Measurements from ENCODE around the gene CORO1C. TPM values are rescaled to one million over a fixed set of nuclear protein-coding genes. Genes with fewer than 3 reads are reported as not detected.

CORO1C gene
- total RNA-seq, 6 experiments from 2014 or later = 36.6 to 100 (median 57.5) TPM

- H3K36me3 ChIP-seq = no peaks in the 10 kb centered on the region
- H3K9me3 ChIP-seq = no peaks in the 10 kb centered on the region
- ATAC-seq (no peak), DNase-seq (no peak)
- H3K27me3 ChIP-seq = no peaks in the 10 kb centered on the region
- TF ChIP-seq POLR2A (IDR thresholded peaks at IDR 0.05) = no peak
- TF ChIP-seq, protein P1, sequence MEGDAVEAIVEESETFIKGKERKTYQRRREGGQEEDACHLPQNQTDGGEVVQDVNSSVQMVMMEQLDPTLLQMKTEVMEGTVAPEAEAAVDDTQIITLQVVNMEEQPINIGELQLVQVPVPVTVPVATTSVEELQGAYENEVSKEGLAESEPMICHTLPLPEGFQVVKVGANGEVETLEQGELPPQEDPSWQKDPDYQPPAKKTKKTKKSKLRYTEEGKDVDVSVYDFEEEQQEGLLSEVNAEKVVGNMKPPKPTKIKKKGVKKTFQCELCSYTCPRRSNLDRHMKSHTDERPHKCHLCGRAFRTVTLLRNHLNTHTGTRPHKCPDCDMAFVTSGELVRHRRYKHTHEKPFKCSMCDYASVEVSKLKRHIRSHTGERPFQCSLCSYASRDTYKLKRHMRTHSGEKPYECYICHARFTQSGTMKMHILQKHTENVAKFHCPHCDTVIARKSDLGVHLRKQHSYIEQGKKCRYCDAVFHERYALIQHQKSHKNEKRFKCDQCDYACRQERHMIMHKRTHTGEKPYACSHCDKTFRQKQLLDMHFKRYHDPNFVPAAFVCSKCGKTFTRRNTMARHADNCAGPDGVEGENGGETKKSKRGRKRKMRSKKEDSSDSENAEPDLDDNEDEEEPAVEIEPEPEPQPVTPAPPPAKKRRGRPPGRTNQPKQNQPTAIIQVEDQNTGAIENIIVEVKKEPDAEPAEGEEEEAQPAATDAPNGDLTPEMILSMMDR (IDR thresholded peaks at IDR 0.05) = no peak
- peaks cover 0 to 28% (median 14%) of the 10 kb centered on the region in 4 donors for H3K4me1 ChIP-seq
- WGBS (ENCODE audit: insufficient coverage, low coverage, low lambda C conversion rate, missing lambda C conversion rate) = 72% methylated on average over 1 of the region's 1 CpG
- no peak overlapping the region for H3K4me3 ChIP-seq
- no peak overlapping the region for H3K27ac ChIP-seq
- intact Hi-C loops (cut with DNase I) = loop anchor here in 1 of 2 donors (5.0 kb wide), 1 partner anchor 134 kb away; no protein-coding TSS in a partner anchor
These were observed 62.8 kb downstream of the CORO1C start for GRCh38 chr12:108668542-108668941.

DNA sequence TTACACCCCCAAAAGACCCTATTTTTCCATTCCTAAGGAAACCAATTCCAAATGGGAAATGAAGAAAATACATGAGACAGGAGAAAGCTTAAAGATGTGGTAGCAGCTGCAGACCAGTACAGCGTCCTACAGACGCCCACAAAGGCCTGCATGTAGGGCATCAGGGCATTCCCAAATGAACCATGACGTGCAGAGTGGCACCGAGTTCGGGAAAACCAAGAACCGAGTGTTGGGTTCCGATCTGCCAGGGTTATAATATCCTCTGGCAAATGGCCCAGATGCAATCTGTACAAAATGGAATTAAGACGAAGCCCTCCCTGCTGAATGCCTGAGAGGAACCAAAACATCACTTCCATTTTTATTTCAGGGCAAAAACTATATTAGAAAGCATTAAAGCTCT lies 63.3 kb downstream of the CORO1C start:
- DNase-seq (no peak), ATAC-seq (no peak)
- H3K27ac ChIP-seq = no peak overlapping the region
- H3K9me3 ChIP-seq = no peaks in the 10 kb centered on the region
- WGBS (ENCODE audit: insufficient coverage, low coverage, low lambda C conversion rate, missing lambda C conversion rate) = 77% methylated on average over 3 of the region's 8 CpGs
- H3K4me3 ChIP-seq = no peak overlapping the region
- H3K27me3 ChIP-seq = no peaks in the 10 kb centered on the region
- peaks cover 0 to 28% (median 14%) of the 10 kb centered on the region in 4 donors for H3K4me1 ChIP-seq
- no peaks in the 10 kb centered on the region for H3K36me3 ChIP-seq
- intact Hi-C loops (cut with DNase I) = loop anchor here in 1 of 2 donors (5.0 kb wide), 1 partner anchor 134 kb away; no protein-coding TSS in a partner anchor
- no peak for TF ChIP-seq POLR2A (IDR thresholded peaks at IDR 0.05)
- TF ChIP-seq, protein P1 (IDR thresholded peaks at IDR 0.05) = no peak

DNA sequence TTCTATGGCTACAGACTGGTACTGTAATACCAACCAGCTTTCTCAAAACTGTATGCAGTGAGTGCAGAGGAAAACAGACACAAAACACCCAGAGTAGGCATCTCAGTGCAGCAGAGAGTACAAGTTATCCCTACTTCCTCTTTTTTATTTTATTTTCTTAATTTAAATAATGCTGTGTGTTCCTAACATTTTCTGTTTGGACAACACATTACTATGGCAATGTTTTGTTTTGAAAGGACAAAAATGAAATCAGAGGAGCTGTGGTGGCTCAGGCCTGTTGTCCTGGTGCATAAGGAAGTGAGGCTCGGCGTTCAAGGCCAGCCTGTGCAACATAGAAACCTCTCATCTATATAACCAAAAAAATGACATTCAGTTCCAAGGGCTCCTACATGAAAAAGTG lies 64.0 kb downstream of the CORO1C start:
- Histone ChIP-seq H3K4me1 (peaks cover 0 to 28% (median 14%) of the 10 kb centered on the region in 4 donors), H3K36me3 (no peaks in the 10 kb centered on the region), H3K27ac (peak overlapping the region in 1 of 3 donors; percentile 75), H3K4me3 (no peak overlapping the region), H3K27me3 (no peaks in the 10 kb centered on the region), H3K9me3 (no peaks in the 10 kb centered on the region)
- intact Hi-C loops (cut with DNase I) = loop anchor here in 1 of 2 donors (5.0 kb wide), 1 partner anchor 135 kb away; no protein-coding TSS in a partner anchor
- DNase-seq = no peak
- no peak for ATAC-seq
- TF ChIP-seq, protein P1 (IDR thresholded peaks at IDR 0.05) = no peak
- TF ChIP-seq POLR2A (IDR thresholded peaks at IDR 0.05) = no peak
- 89% methylated on average over 2 of the region's 2 CpGs for WGBS (ENCODE audit: insufficient coverage, low coverage, low lambda C conversion rate, missing lambda C conversion rate)

GRCh38 chr12:108666401-108666881 lies 64.9 kb downstream of the CORO1C start:
- WGBS (ENCODE audit: insufficient coverage, low coverage, low lambda C conversion rate, missing lambda C conversion rate) = 19% methylated on average over 3 of the region's 3 CpGs
- Histone ChIP-seq H3K9me3 (no peaks in the 10 kb centered on the region), H3K4me3 (no peak overlapping the region), H3K4me1 (peaks cover 0 to 28% (median 14%) of the 10 kb centered on the region in 4 donors), H3K27me3 (no peaks in the 10 kb centered on the region), H3K27ac (peak overlapping the region in 2 of 3 donors; percentile 75 to 76), H3K36me3 (no peaks in the 10 kb centered on the region)
- no peak for TF ChIP-seq POLR2A (IDR thresholded peaks at IDR 0.05)
- TF ChIP-seq, protein P1 (IDR thresholded peaks at IDR 0.05) = no peak
- intact Hi-C loops (cut with DNase I) = loop anchor here in 1 of 2 donors (5.0 kb wide), 1 partner anchor 136 kb away; no protein-coding TSS in a partner anchor
- DNase-seq = peak; percentile 83 to 89 (median 86)
- ATAC-seq = peak; percentile 73 to 84 (median 81)

Measured in right lobe of liver (tissue), 6 donors.